GM21825 (cell line): Measurements from ENCODE around the gene TMEM253.

ENCODE experiments used
- ATAC-seq: cut with Tn5 transposase; IDR thresholded peaks from one replicate; pipeline ENCODE4 v1.9.1; 2021; ENCODE audit warnings: mild to moderate bottlenecking, moderate library complexity; ENCODE audit not compliant: unreplicated experiment

Gene TMEM253

GRCh38 chr14:21100931-21101330 is at the start of gene TMEM253:
TMEM253 (plus strand) TSS chr14:21101066; CDS start chr14:21101344, 278 bp downstream.
- ATAC-seq, result no peak

GRCh38 chr14:21053184-21054122 is 47.4 kb upstream of the TMEM253 start:
- ATAC-seq, result no peak

DNA sequence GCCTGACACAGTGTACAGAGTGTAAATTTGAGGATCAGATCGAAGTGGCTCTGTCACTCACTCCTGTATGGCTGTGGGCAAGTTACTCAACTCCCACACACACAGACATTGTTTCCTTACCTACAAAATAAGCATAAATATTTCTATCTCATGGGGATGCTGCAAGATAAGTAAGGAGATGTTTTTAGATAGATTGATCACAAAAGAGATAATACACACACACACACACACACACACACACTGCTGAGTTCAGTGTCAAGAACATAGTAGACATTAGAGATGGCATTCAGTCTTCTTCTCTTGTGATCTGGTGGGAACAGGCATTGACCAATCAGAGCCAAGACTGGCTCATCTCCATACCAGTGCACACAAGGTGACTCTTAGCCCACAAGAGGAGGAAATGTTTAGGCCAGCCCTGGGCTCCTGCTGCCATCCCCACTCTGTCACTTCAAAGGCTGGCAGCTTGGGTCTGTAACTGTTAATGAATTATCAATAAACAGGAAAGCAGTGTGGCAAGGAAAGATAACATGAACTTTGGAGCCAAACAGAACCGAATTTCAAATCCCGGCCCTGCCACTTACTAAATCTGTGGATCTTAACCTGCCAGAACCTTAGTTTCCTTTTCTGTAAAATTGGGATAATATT is 46.6 kb upstream of the TMEM253 start:
- ATAC-seq, result no peak

- ATAC-seq, result no peak
Observed at GRCh38 chr14:21054768-21055145, 46.1 kb upstream of the TMEM253 start.

DNA sequence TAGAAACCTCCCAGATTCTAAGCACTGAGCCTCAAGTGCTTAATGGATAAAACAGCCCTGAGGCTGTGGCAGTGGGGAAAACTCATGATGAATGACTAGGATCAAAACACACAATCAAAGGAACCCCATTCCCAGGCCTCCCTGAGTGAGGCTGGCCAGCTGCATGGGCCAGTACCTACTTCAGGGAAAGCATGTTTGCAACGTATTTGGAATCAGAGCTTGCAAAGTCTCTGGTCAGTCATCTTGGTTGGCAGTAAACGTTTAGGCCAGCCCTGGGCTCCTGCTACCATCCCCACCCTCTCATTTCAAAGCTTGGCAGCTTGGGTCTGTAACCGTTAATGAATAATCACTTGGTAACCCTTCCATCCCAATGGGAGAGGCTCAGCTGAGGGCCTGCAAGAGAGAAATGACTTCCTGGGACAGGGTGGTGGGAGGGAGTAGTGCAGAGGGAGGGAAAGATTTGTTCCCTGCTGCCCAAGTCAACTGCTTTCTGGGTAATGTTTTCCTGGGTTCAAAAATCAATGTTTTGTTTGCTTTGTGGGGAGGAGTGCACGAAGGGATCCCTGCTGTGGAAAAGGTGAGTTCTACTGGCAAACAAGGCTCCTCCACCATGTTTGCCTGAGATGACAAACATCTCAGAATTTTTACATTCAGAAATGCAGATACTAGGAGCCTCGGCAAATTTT is 45.3 kb upstream of the TMEM253 start:
- no peak for ATAC-seq

GRCh38 chr14:21056520-21057163 is 44.2 kb upstream of the TMEM253 start:
- ATAC-seq, result no peak

DNA sequence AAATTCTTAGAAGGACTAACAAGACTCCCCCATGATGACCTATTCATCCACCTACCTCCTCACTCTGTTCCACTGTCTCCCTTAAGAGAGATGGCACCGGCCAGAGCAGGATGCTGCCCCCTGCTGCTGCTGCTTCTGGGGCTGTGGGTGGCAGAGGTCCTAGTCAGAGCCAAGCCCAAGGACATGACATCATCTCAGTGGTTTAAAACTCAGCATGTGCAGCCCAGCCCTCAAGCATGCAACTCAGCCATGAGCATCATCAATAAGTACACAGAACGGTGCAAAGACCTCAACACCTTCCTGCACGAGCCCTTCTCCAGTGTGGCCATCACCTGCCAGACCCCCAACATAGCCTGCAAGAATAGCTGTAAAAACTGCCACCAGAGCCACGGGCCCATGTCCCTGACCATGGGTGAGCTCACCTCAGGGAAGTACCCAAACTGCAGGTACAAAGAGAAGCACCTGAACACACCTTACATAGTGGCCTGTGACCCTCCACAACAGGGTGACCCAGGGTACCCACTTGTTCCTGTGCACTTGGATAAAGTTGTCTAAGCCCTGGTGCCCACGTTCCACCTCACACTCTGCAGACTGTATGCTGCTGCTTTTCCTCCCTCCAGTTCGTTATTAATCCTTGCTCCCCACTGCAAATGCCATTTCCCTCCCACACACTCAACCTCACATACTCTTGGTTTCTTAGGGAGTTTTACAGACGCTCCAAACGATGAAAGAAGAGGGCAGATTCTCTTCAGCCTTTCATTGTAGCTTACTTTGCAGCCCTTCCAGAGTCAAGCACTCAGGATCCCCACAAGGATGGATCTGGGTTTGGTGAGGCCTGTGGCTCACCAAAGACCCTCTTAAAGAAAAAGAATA is 42.8 kb upstream of the TMEM253 start, which contains the start of gene RNASE8:
TSS of gene RNASE8 (plus strand) at position 20 of the 873 bp plus-strand sequence. CDS start at position 91, 71 bp downstream.
- no peak for ATAC-seq

DNA sequence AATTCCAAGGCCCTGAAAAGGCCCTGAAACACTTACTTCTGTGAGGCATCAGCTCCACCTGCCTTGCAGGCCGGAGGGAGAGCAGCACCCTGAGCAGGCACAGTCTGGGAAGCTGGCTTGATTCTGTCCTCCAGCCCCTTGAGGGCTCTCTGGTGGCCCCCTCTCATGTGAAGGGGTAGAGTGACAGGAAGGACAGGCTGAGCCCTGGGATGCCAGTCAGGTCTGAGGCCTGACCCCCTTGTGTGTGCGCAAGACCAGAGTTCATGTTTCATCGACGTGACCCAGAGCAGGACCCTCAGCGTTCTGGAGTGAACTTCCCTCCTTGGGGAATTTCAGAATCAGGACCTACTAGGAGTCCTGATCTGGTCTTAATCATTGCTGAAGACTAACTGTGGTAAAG is 42.0 kb upstream of the TMEM253 start:
- no peak for ATAC-seq

- ATAC-seq, result no peak
Observed at GRCh38 chr14:21059842-21060613, 40.8 kb upstream of the TMEM253 start.

GRCh38 chr14:21060614-21061346 is 40.1 kb upstream of the TMEM253 start:
- no peak for ATAC-seq

DNA sequence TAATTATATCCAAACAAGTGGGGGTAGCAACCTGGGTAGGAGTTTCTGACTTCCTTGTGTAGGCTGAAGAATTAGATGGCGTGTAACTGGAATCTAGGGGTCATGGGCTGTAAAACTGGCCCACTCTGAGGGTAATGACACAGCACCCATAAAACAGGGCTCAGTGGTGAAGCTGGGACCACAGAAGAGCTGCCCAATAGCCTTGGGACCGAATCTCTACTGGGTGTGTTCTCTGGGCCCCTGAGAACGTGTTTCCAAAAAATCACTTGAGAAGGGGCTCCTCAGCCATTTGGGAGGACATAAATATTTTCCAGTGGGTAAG is 39.6 kb upstream of the TMEM253 start:
- no peak for ATAC-seq

- no peak for ATAC-seq
Observed at GRCh38 chr14:21063479-21063878, 37.4 kb upstream of the TMEM253 start.

- ATAC-seq, result no peak
Observed at GRCh38 chr14:21066882-21067502, 33.9 kb upstream of the TMEM253 start.

GRCh38 chr14:21068521-21069387 is 32.1 kb upstream of the TMEM253 start:
- no peak for ATAC-seq

DNA sequence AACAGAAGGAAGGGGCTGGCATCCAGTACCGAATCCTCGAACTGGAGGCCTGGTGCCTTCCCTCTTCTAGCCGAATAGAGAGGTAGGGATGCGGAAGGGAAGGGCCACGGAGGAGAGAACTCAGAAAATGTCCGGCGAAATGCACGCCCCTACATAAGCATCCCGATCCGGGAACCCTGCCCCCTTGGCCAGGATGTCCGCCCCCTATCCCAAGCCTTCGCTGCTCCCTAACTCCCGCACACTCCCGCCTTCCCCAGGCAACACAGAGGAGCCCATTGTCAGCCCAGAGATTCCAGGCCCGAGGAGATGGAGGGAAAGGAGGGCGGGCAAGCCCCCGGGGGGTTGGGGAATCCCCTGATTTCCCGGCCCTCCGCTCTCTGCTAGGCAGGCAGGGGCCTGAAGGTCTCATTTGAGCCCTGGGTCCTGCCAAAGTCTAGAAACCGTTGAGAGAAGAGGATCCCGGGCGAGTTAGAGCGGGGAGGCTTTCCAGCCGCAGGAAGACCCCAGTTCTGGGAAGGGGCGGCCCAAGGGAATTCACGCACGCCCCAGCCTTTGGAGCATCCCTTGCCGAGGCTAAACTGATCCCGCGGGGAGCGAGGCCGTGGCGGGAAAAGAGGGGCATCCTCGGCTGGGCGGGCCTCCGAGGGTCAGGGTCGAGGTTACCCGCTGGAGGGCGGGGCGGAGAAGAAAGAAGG is 31.3 kb upstream of the TMEM253 start:
- no peak for ATAC-seq

GRCh38 chr14:21070083-21070609 is 30.7 kb upstream of the TMEM253 start, which contains the start of gene ARHGEF40:
ARHGEF40 (plus strand) TSS chr14:21070304; CDS start chr14:21070397, 93 bp downstream.
- no peak for ATAC-seq
